Astrocyte of the cerebellum (primary cell): Measurements from ENCODE around the gene SLC5A11.

Source experiments
- DNase-seq: peaks from one replicate; pipeline ENCODE4 v3.0.0-alpha.2; 2011; ENCODE audit warnings: low read depth
- H3K4me3 ChIP-seq: 2 replicates; pipeline ENCODE4 v1.5.1; 2011; ENCODE audit warnings: mild to moderate bottlenecking, low read depth, low read length, moderate library complexity
- in situ Hi-C: cut with HindIII; loops from 2 replicates; pipeline ENCODE4 v1.10.0; 2017; ENCODE audit warnings: low sequenced_read_pairs
- TF ChIP-seq, protein P1 (sequence below): IDR thresholded peaks from 2 replicates; pipeline ENCODE4 v1.5.1; 2012; ENCODE audit warnings: low read length, low read depth, moderate library complexity, mild to moderate bottlenecking; ENCODE audit errors: missing control alignments

The SLC5A11 gene

DNA sequence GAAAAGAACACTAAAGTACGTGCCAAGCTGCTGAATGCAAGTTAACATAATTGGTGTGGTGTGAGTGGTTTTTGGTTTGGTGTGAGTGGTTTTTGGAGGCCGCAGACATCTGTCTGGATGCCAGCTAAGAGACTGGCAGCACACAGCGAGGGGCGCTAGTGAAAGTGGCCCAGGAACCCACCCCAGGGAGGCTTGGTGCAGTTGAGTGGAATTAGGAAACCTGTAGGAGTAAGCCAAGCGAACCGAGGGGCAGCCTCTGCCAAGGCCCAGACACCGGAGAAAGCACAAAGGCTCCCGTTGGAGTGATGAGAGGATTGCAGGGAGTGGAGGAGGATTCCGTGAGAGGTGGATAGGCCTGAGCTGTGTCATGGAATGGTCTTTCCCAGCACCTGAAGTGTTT lies 24.6 kb upstream of the SLC5A11 start:
- DNase-seq = no peak
- in situ Hi-C loops = loop anchor here (10.0 kb wide), 1 partner anchor 114 kb away; no protein-coding TSS in a partner anchor
- H3K4me3 ChIP-seq = no peak overlapping the region
- TF ChIP-seq, protein P1, sequence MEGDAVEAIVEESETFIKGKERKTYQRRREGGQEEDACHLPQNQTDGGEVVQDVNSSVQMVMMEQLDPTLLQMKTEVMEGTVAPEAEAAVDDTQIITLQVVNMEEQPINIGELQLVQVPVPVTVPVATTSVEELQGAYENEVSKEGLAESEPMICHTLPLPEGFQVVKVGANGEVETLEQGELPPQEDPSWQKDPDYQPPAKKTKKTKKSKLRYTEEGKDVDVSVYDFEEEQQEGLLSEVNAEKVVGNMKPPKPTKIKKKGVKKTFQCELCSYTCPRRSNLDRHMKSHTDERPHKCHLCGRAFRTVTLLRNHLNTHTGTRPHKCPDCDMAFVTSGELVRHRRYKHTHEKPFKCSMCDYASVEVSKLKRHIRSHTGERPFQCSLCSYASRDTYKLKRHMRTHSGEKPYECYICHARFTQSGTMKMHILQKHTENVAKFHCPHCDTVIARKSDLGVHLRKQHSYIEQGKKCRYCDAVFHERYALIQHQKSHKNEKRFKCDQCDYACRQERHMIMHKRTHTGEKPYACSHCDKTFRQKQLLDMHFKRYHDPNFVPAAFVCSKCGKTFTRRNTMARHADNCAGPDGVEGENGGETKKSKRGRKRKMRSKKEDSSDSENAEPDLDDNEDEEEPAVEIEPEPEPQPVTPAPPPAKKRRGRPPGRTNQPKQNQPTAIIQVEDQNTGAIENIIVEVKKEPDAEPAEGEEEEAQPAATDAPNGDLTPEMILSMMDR = no peak

DNA sequence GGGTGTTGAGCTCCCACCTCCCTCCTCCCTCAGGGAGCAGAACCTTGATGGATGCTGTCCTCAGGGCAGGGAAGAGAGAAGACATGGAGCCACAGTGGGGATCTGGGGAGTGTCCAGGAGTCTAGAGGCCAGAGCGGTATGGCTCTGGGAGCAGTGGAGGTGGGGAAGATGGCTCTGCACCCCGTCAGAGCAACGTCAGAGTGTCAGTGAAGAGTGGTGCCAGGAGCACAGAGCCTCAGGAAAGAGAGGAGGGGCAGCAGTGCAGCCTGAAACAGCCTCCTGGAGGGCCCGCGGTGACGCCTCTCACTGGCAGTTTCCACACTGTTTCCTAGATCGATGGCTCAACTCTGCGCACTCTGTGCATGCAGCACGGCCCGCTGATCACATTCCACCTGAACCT lies 23.2 kb upstream of the SLC5A11 start:
- in situ Hi-C loops = loop anchor here (10.0 kb wide), 1 partner anchor 112 kb away; no protein-coding TSS in a partner anchor
- no peak overlapping the region for H3K4me3 ChIP-seq
- TF ChIP-seq, protein P1 = no peak
- DNase-seq = no peak

DNA sequence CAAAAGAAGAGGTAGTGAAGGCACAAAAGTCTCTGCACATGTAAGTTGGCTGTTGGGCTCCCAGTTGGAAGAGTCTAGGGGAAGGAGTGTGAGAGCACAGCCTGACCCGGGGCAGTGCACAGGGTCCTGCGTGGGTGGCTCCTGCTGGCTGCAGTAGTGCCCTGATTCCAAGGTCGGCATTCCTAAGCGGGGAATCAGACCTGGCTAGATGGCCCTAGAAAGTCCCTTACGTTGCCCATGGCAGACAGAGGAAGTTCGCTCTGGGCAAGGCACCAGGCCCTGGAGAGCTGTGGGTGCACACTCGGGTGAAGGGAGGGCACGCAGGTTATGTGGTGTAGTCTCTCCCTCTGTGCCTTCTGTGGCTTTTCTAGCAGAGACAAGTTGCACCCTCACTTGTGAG lies 22.8 kb upstream of the SLC5A11 start:
- no peak for DNase-seq
- no peak overlapping the region for H3K4me3 ChIP-seq
- TF ChIP-seq, protein P1 = no peak
- in situ Hi-C loops = loop anchor here (10.0 kb wide), 1 partner anchor 112 kb away; no protein-coding TSS in a partner anchor

DNA sequence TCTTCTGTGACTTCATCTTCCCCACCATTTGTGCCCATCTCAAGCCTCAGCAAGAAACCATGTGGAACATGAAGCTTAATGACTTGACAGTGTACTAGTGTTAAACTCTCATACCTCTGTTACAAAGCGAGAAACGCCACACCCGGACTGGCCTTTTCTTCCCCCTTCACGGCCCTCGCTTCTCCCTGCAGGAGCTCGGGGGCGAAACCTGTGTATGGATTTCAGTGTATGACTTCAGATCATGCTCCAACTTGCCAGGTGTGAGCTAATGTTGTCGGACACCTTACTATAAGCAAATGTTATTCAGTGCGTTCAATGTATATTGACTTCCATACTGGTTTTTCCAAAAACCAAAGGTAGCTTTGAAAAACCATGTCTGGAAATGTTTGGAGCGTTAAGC lies 20.1 kb upstream of the SLC5A11 start:
- in situ Hi-C loops = loop anchor here (10.0 kb wide), 1 partner anchor 109 kb away; no protein-coding TSS in a partner anchor
- DNase-seq = no peak
- no peak overlapping the region for H3K4me3 ChIP-seq
- TF ChIP-seq, protein P1 = no peak

DNA sequence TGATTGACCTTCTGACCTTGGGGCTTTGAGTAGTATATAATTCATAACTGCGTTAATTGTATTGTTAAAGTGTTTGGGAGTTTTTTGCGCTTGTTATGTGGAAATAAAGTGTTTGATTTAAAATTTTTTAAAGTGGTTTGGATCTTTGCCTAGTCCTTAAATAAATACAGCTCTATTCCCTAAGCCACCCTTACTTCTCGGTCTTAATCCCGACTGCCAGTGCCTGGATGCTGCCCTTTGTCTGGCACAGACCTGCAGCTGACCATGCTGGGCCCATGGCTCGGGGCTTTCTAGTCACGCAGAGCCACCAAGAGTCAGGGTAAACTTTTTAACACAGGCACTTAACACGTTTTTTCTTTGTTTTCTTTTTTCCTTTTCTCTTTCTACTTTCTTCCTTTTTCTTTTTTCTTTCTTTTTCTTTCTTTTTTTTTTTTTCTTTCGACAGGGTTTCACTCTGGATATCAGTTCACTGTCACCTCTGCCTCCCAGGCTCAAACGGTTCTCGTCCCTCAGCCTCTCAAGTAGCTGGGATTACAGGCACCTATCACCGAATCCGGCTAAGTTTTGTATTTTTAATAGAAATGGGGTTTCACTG lies 19.6 kb upstream of the SLC5A11 start:
- DNase-seq = no peak
- no peak overlapping the region for H3K4me3 ChIP-seq
- in situ Hi-C loops = loop anchor here (10.0 kb wide), 1 partner anchor 109 kb away; no protein-coding TSS in a partner anchor
- TF ChIP-seq, protein P1 = no peak

DNA sequence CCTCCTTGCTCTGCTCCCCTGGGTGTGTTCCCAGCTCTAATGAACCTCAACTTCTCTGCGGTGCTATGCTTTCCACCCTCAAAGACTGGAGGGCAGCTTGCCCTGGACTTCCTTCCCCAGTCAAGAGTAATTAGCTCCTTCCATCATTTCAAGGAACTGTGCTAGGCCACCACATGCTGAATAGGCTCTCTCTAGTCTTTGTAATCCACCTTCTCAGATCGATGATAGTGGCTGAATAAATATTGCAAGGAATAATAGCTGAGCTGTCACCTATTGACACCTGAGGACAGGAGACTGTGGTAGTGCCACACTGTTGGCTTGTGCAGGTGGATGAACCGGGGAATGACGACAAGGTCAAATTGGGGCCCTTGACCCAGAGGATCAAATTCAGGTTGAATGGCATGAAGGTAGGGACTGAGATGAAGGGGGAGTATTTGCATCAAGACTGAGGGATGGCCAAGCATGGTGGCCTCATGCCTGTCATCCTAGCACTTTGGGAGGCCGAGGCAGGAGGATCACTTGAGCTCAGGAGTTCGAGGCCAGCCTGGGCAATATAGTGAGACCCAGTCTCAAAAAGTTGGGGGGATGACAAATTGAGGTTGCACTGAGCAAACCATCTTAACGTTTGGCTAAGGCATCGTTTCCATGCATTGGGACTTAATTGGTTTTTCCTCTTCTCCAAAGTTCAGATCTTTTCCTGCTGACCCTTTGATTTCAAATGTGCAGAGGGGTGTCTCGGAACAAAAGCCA lies 18.8 kb upstream of the SLC5A11 start:
- DNase-seq = no peak
- TF ChIP-seq, protein P1 = no peak
- in situ Hi-C loops = loop anchor here (10.0 kb wide), 1 partner anchor 108 kb away; no protein-coding TSS in a partner anchor
- no peak overlapping the region for H3K4me3 ChIP-seq
